Activated naive CD4-positive, alpha-beta T cell treated with anti-CD3 and anti-CD28 coated beads, Interleukin-2, amount 50 U/mL, for 72 hours (primary cell): Measurements from ENCODE around the gene WIPF3. TPM values are rescaled to one million over a fixed set of nuclear protein-coding genes. Genes with fewer than 3 reads are reported as not detected.

ENCODE experiments used
- ATAC-seq, 2 donors: fragments of 150-1000 bp; cut with Tn5 transposase; 2 replicates each; pipeline ENCODE4 v1.10.0; 2021; ENCODE audit warnings: mild to moderate bottlenecking in 2 of 2, moderate library complexity in 2 of 2
- DNase-seq, 2 donors: peaks; one replicate each; pipeline ENCODE4 v3.0.0; 2021 to 2022; ENCODE audit warnings: low spot score in 2 of 2
- H3K27ac Mint-ChIP-seq, 2 donors: one replicate each; pipeline ENCODE4 v1.8.0; 2022; ENCODE audit warnings: mild to moderate bottlenecking in 2 of 2, mixed read lengths in 2 of 2
- H3K36me3 Mint-ChIP-seq, 2 donors: one replicate each; pipeline ENCODE4 v1.8.0; 2022; ENCODE audit warnings: mixed read lengths in 2 of 2
- H3K9me3 Mint-ChIP-seq, 2 donors: one replicate each; pipeline ENCODE4 v1.8.0; 2022; ENCODE audit warnings: mixed read lengths in 2 of 2
- total RNA-seq, 2 donors: library from RNA; stranded (reverse); gene quantifications; one replicate each; pipeline ENCODE4 v1.2.3, GENCODE V29; 2022

WIPF3 gene
- total RNA-seq, 2 donors from 2014 or later, result not detected

DNA sequence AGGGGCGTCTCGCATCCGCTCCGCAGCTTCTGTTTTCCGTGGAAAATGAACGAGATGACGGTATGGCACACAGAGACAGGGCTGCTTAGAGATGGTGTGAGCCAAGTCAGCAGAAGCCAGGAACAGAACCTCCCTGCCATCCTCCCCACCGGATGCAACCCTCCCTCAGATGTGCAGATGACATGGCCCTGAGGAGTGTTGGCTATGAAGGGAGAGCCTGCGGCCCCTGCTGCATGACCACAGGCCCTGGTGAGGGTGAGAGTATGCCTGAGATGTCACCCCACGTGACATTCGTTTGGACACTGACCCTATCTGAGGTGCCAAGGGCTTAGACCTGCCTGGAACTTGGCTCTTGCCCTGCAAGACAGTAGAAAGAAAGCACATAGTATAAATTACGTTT lies 29.4 kb downstream of the WIPF3 start:
- H3K27ac Mint-ChIP-seq, result no peak overlapping the region
- DNase-seq, result no peak
- no peak for ATAC-seq
- no peaks in the 10 kb centered on the region for H3K36me3 Mint-ChIP-seq
- no peaks in the 10 kb centered on the region for H3K9me3 Mint-ChIP-seq

DNA sequence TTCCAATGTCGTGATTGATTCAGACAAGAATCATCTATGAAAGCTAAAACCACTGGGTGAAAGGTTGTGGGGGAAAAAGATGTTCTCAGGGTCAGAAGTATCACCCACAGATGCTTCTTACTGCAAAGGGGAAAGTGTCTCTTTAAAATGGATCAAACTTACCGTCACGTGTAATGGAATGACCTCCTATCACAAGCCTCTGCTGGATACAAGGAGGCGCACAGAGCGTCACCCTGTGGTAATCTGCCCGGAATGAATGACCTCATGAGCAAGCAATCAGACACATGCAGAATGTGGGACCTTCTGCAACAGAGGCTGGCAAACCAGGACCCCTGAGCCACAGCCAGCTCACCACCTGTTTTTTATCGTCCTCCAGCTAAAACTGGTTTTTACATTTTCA lies 33.0 kb downstream of the WIPF3 start:
- Mint-ChIP-seq H3K27ac (no peak overlapping the region), H3K36me3 (no peaks in the 10 kb centered on the region), H3K9me3 (no peaks in the 10 kb centered on the region)
- no peak for DNase-seq
- ATAC-seq, result no peak

DNA sequence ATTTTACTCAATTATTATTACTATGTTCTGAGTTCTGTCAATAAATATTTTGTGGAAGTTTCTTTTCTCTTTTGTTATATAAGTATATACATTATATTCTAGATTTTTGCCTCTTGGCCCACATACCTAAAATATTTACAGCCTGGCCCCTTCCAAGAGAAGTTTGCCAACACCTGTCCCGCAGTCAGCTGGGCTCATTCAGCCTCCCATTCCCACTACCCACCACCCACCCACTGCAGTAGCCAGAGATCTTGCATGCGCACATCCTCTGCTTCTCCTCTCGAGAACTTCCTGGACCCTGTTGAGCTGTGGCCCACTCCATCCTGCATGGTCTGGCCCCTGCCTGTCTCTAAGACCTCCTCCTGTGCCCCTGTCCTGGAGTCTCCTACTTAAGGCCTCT lies 33.6 kb downstream of the WIPF3 start:
- no peaks in the 10 kb centered on the region for H3K36me3 Mint-ChIP-seq
- no peak overlapping the region for H3K27ac Mint-ChIP-seq
- H3K9me3 Mint-ChIP-seq, result no peaks in the 10 kb centered on the region
- DNase-seq, result no peak
- no peak for ATAC-seq

DNA sequence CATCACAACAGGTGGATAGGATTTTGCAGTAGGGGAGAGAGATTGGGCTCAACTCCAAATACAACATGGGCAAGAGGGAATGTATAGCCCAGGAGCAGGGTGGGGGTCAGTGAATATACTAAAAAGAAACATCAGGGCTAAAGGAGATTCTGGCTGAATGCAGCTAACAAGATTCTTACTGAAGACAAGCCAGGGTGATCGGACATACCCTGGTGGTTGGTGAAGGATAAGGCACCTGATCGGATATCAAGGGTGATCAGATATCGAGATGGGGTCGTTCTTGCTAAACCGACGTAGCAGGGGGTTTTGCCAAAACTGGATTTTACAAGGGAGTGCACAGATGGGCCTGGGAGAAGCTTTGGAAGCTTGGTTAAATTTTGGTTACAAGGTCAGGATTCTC lies 34.4 kb downstream of the WIPF3 start:
- no peak for ATAC-seq
- no peaks in the 10 kb centered on the region for H3K36me3 Mint-ChIP-seq
- no peak for DNase-seq

DNA sequence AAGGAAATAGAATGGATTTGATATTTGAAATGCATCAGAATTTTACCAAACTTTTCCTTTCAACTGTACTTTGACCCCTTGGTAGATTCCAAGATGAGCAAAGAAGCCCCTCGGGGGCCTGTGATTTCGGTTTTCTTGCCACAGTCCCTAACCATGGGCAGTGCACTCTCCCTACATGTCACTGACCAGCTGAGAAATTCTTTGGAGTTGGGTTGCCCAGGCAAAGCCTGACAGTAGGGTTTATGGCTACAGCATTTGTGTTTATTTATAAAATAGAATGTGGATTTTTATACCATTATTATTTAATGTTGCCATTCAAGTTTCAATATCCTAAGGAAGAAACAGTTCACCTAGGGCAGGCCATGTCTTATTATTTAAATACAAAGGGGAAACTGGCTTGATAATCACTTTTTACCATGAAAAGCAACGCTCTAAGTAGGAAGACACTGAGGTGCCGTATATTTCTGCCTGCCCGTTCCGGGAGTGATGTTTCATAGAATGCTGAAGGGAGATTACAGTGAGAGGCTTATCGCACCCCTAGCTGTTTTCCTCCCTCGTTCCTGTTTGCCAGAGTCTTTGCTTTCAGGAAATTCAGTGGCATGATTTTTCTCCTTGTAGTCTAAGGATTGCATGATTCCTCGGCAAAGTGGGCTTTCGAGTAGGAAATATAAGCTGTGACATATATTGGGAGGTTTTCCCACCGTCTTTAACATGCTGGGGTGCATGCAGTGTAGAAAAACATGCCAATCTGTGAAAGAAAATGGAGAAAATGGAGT lies 35.8 kb downstream of the WIPF3 start:
- no peak for ATAC-seq
- no peak for DNase-seq
- no peaks in the 10 kb centered on the region for H3K9me3 Mint-ChIP-seq
- H3K36me3 Mint-ChIP-seq, result no peaks in the 10 kb centered on the region
- H3K27ac Mint-ChIP-seq, result no peak overlapping the region

More for the DNA sequence above, 34.4 kb downstream of the WIPF3 start:
- Mint-ChIP-seq H3K27ac (no peak overlapping the region), H3K9me3 (no peaks in the 10 kb centered on the region)

DNA sequence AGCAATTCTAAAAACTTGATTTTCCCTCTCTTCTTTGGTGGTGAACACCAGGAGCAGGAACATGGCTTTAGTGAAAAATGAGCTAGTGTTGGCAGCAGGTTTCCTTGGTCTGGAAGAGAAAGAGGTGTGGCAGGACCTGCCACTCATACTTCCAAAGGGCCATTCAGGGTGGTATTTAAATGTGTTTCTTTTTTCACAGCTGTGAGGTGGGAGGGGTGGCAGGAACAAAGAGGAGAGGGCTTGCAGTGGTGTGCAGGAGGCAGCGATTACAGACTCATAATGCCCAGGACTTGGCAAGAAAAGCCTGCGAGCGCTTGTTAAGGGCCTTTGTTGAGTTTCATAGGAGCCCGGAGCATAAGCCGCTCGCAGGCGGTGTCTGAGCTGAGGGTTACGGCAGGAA lies 36.8 kb downstream of the WIPF3 start:
- DNase-seq (no peak), ATAC-seq (no peak)
- no peaks in the 10 kb centered on the region for H3K9me3 Mint-ChIP-seq

DNA sequence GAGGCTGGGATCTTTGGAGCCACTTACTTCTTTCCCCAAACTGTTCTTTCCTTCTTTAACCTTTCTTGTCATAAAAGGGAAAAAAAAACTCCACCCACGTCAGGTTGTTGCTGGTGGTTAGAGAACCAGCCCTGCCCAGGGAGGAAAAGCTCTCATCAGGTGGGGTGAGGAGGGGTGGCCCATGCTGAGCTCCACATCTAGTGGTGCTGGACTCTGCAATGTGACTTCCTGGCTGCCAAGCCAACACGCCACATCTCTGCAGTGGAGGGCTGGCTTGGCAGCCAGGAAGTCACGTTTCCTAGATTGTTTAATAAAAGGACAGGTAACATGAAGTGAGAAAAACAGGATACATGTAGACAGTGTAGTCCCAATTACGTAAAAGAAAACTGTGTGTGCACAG lies 37.4 kb downstream of the WIPF3 start:
- no peak for DNase-seq
- no peak for ATAC-seq
- Mint-ChIP-seq H3K36me3 (no peaks in the 10 kb centered on the region), H3K27ac (no peak overlapping the region), H3K9me3 (no peaks in the 10 kb centered on the region)

More for the DNA sequence above, 36.8 kb downstream of the WIPF3 start:
- H3K36me3 Mint-ChIP-seq, result no peaks in the 10 kb centered on the region
- no peak overlapping the region for H3K27ac Mint-ChIP-seq

DNA sequence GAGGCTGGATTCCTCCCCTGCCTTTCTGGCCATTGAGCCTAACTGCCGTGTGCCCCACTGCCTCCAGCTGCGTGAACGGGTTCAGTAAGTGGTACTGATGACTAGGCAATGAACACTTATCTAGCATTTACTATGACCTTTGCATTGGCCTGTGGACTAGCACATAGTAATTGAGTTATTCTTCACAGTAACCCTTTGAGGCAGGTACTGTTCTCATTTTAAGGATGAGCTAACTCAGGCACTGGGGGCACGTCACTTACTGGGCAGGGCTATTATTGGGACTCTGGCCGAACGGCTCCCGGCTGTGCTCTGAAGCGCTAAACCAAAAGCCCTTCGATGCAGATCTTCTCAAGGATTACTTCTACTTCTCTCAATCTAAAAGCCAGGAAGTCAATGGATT lies 38.3 kb downstream of the WIPF3 start:
- H3K36me3 Mint-ChIP-seq, result no peaks in the 10 kb centered on the region
- no peak for DNase-seq
- no peaks in the 10 kb centered on the region for H3K9me3 Mint-ChIP-seq
- no peak for ATAC-seq
- H3K27ac Mint-ChIP-seq, result no peak overlapping the region

DNA sequence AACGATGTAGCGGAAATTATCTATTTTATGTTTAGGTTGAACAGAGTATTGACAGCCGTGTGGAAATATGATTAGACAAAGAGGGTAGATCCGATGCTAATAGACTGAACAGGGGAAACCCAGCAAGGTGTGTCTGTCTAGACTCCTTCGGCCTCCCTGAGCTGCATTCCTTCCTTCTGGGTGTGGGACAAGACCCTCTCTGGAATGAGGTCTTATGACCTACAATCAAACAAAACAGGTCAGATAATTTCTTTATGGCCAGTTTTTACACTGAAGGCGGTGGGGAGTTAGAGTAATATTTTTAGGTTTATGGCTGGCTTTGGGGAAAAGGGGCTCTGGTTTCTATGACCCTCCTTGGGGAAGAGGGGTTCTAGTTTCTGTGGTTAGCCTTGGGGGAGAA lies 41.2 kb downstream of the WIPF3 start:
- H3K9me3 Mint-ChIP-seq, result no peaks in the 10 kb centered on the region
- peak overlapping the region in 1 of 2 donors; percentile 12 for H3K27ac Mint-ChIP-seq
- ATAC-seq, result no peak
- H3K36me3 Mint-ChIP-seq, result no peaks in the 10 kb centered on the region
- DNase-seq, result no peak

DNA sequence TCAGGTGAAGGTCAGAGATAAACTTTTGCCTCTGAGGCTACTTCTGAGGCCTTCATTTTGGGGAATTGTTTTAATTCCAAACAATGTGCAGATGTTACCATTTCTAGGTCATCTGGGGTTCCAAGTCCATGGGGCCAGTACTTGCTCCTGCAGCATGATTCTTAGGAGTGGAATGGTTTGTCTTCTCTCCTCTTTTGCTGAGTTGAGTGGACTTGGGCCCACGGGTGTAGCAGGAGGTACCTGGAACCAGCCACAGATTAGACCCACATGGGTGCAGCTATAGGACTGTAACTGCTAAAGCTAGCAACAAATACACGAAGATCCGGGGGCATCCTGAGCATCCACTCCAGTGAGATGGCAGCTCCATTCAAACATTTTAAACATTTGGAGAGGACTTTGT lies 41.6 kb downstream of the WIPF3 start:
- DNase-seq (no peak), ATAC-seq (no peak)
- no peaks in the 10 kb centered on the region for H3K36me3 Mint-ChIP-seq
- H3K27ac Mint-ChIP-seq, result peak overlapping the region in 1 of 2 donors; percentile 12
- no peaks in the 10 kb centered on the region for H3K9me3 Mint-ChIP-seq

DNA sequence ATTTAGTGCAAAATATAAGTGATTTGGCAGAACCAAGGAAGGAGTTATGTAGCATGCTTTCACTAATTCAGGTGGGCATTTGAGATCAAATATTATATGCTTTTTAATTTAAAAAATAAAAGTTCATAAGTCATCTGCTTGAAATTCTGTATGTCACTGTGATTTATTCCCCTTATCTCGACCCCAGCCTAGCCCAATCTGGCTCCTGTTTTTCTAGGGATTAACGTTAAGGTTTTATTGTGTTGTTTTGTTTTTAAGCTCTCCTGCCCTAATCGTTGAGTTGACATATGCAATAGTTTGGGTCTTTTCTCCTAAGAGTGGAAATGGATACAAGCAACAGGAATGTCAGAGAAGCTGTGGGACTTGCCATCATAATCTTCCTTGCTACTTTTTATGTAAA lies 42.6 kb downstream of the WIPF3 start:
- no peaks in the 10 kb centered on the region for H3K9me3 Mint-ChIP-seq
- H3K27ac Mint-ChIP-seq, result no peak overlapping the region
- DNase-seq (no peak), ATAC-seq (no peak)
- H3K36me3 Mint-ChIP-seq, result no peaks in the 10 kb centered on the region

DNA sequence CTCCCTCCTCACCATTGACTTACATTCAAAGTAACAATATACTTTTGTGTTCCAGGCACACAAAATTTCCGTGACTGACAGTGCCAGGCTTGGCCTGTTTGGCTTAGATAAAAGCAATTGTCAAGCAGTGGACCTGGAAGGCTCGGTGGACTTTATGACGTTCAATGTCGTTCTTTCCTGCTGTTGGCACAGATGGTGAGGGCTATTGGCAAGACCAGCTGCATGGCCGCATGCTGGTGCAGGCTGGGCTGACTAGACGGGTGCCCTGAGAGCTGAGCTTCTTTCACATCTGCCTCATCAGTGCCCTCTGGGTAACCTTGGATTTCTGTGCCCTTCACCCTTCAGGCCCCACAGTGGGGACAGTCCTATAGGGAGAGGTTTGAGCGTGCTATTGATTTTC lies 45.2 kb downstream of the WIPF3 start:
- no peaks in the 10 kb centered on the region for H3K36me3 Mint-ChIP-seq
- H3K9me3 Mint-ChIP-seq, result no peaks in the 10 kb centered on the region
- ATAC-seq (no peak), DNase-seq (no peak)
- H3K27ac Mint-ChIP-seq, result no peak overlapping the region

DNA sequence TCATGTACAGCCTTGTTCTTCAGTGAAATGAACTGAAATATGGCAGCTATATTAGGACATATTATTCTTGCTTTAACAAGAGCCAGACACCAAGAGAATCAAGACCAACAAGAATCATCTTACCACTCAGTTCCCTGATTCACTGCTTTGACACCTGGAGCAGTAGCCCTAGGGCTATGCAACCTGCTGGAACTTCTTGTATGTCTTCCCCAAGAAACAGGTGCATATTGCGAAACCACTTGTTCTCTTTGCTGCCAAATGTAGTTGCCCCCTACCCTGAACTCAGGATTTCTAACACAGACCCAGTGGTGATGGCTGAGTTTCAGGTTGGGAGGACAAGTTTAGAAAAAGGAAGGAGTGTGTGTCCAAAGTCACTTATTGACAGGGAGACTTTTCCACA lies 46.1 kb downstream of the WIPF3 start:
- DNase-seq, result no peak
- H3K9me3 Mint-ChIP-seq, result no peaks in the 10 kb centered on the region
- no peak for ATAC-seq
- no peak overlapping the region for H3K27ac Mint-ChIP-seq
- H3K36me3 Mint-ChIP-seq, result no peaks in the 10 kb centered on the region

DNA sequence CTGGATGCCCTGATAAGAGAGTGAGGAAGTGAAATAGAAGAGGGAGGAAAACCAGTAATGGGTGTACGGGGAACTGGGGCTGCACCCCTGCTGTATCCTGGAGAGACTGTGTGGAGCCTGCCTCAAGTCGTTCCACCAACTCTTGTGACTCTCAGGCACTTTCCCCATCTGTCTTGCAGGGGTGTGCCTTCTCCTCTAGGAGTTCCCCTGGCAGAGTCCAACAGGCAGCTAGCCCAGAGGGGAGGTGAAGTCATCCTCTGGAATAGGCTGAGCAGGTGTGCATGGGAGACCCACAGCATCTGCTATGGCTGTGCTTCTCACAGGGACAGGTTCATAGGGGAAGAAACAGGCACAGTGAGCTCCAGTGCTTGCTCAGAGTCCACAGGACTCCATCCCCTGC lies 46.8 kb downstream of the WIPF3 start:
- no peak for DNase-seq
- Mint-ChIP-seq H3K27ac (no peak overlapping the region), H3K9me3 (no peaks in the 10 kb centered on the region), H3K36me3 (no peaks in the 10 kb centered on the region)
- ATAC-seq, result no peak

DNA sequence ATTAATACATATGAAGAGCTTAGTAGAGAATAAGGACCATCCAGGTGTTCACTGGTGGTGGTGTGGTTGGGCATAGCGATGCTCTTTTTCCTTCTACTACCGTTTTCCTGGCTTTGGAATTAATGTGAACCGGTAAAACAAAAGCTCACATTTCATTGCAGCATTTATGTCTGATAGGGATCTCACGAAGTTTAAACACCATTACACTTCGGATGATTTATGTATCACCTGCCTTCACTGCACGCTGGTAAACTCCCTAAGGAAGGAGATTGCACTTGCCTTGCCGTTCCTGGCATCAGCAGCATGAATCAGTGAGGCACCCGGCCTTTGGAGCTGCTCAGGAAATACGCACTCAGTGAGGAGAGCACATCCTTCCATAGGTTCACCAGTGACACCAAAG lies 47.5 kb downstream of the WIPF3 start:
- Mint-ChIP-seq H3K36me3 (no peaks in the 10 kb centered on the region), H3K27ac (no peak overlapping the region), H3K9me3 (no peaks in the 10 kb centered on the region)
- ATAC-seq, result no peak
- no peak for DNase-seq

DNA sequence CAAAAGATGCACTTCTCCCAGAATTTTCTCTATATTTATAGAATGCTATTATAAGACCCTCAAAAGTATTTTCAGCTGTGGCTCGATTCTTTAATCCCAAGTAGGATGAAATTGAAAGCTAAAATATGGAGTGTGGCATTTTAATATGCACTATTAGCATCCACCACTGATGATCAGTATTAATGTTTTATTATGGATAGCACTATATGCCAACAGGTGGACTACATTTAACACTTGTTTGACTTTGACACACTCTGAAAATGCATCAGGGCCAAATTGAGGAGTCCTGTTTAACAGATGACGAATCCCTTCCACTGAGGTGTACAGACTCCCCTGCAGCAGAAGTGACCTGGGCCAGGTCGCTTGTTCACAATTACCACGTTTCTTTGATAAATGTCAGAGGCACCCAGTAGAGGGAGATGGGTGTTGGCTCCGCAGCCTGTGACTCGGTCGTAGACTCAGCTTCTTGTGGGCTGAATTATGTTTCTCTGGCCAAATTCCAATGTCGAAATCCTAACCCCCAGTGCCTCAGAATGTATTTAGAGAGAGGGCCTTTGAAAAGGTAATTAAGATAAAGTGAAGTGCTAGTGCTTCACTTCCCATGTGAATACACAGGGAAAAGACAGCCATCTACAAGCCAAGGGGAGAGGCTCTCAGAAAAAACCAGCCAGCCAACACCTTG lies 48.1 kb downstream of the WIPF3 start:
- H3K27ac Mint-ChIP-seq, result no peak overlapping the region
- DNase-seq (no peak), ATAC-seq (no peak)
- no peaks in the 10 kb centered on the region for H3K36me3 Mint-ChIP-seq
- H3K9me3 Mint-ChIP-seq, result no peaks in the 10 kb centered on the region

DNA sequence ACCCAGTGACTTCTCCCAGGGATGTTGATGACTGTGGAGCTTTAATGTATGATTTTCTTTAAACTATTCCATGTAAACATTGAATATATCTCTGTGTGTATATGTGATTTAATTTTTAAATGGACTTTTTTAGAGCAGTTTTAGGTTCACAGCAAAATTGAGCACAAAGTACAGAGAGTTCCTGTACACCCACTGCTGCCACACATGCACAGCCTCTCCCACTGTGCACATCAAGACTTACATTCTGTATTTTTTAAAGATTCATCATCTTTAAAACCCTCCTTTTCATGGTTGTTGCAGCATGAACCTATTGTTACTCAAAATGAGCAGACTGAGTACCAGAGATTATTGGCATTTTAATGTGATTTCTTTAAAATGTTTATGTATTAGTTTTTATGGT lies 51.3 kb downstream of the WIPF3 start:
- Mint-ChIP-seq H3K27ac (no peak overlapping the region), H3K36me3 (no peaks in the 10 kb centered on the region), H3K9me3 (no peaks in the 10 kb centered on the region)
- no peak for ATAC-seq
- DNase-seq, result no peak
